A673 (cell line): ENCODE data around the gene GNAI2. TPM values are rescaled to one million over a fixed set of nuclear protein-coding genes. Genes with fewer than 3 reads are reported as not detected.

Source experiments
- BruUV-seq: library from RNA; stranded (reverse); fragments of 400-500 nt; replicated peaks from 2 replicates; lab custom pipeline; 2021; lab: Mats Ljungman, UMichigan
- CTCF ChIA-PET: fragments of 300-600 bp; sonication (Branson Sonifier 250); formaldehyde crosslinking; loops from one replicate; lab custom pipeline; 2022; ENCODE audit warnings: antibody characterized with exemption; lab: Charles Lee
- POLR2A ChIA-PET: fragments of 300-600 bp; sonication (Branson Sonifier 250); formaldehyde crosslinking; loops from one replicate; lab custom pipeline; 2022; ENCODE audit warnings: antibody characterized with exemption; ENCODE audit not compliant: low non-redundant PET; lab: Charles Lee
- DNase-seq: peaks from one replicate; pipeline ENCODE4 v3.0.0-alpha.2; 2015; ENCODE audit warnings: low spot score
- H3K27ac ChIP-seq: fragments of 200-600 bp; sonication (generic); 2 replicates; pipeline ENCODE4 v1.5.1; 2016; ENCODE audit warnings: mixed run types, low read depth, mild to moderate bottlenecking, mixed read lengths, antibody characterized with exemption, low read length; ENCODE audit not compliant: poor library complexity, severe bottlenecking
- H3K27me3 ChIP-seq: fragments of 200-600 bp; sonication (generic); replicated peaks from 2 replicates; pipeline ENCODE4 v1.6.1; 2017; ENCODE audit warnings: mixed run types, low read depth, mild to moderate bottlenecking, mixed read lengths, antibody characterized with exemption, low read length; ENCODE audit not compliant: insufficient read depth, poor library complexity
- H3K36me3 ChIP-seq: fragments of 200-600 bp; sonication (generic); 2 replicates; pipeline ENCODE4 v1.6.1; 2016; ENCODE audit warnings: mixed run types, mild to moderate bottlenecking, mixed read lengths, antibody characterized with exemption, low read length; ENCODE audit not compliant: insufficient read depth, poor library complexity, severe bottlenecking
- H3K4me1 ChIP-seq: fragments of 200-600 bp; sonication (generic); 2 replicates; pipeline ENCODE4 v1.6.1; 2017; ENCODE audit warnings: mixed run types, mild to moderate bottlenecking, mixed read lengths, antibody characterized with exemption, low read length; ENCODE audit not compliant: insufficient read depth, poor library complexity, severe bottlenecking
- H3K4me3 ChIP-seq: fragments of 200-600 bp; sonication (generic); 2 replicates; pipeline ENCODE4 v1.5.1; 2016; ENCODE audit warnings: low read depth, mixed run types, mild to moderate bottlenecking, mixed read lengths, low read length; ENCODE audit not compliant: poor library complexity, severe bottlenecking
- H3K9me3 ChIP-seq: fragments of 200-600 bp; sonication (generic); 2 replicates; pipeline ENCODE4 v1.6.1; 2016; ENCODE audit warnings: mixed run types, low read depth, mild to moderate bottlenecking, mixed read lengths, antibody characterized with exemption, low read length; ENCODE audit not compliant: poor library complexity, severe bottlenecking
- EZH2 ChIP-seq: fragments of 200-600 bp; sonication (generic); IDR thresholded peaks from 2 replicates; pipeline ENCODE4 v1.6.1; 2017; ENCODE audit warnings: borderline replicate concordance, low read depth, mild to moderate bottlenecking, mixed read lengths, antibody characterized with exemption, low read length; ENCODE audit not compliant: poor library complexity, severe bottlenecking
- intact Hi-C: fragments of 100-400 bp; cut with micrococcal nuclease; formaldehyde crosslinking; loops from one replicate; pipeline ENCODE4 v1.10.0; 2022; ENCODE audit not compliant: unreplicated experiment
- total RNA-seq: library from RNA; stranded (reverse); gene quantifications from 2 replicates; pipeline ENCODE4 v1.2.3, GENCODE V29; 2021
- TF ChIP-seq, protein P1 (sequence below): fragments of 300-800, 200-600 bp; sonication (generic); conservative IDR thresholded peaks from 2 replicates; pipeline ENCODE4 v1.5.1; 2017; ENCODE audit warnings: low read depth, mild to moderate bottlenecking, antibody characterized with exemption, low read length, moderate library complexity, mixed read lengths

GNAI2 gene
- total RNA-seq, 1 experiment from 2014 or later, result 115 TPM

DNA sequence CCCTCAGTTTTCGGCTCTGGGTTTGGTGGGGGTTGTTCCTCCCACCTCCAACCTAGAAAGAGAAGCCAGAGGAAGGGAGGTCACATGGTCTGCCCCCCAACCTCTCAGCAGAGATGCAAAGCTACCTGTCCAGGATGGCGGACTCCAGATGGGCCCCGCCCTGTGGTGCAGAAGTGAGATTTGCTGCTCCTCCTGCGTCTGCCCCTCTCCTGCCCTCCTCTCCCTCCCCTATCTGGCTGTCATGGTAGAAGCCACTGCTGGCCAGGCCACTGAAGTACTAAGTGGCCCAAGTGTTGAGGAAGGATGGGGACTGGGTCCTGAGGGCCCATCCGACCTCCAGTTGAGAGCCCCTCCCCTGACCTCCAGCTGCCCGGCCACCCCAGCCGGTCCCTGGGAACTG, 30.8 kb downstream of the GNAI2 start:
- no peaks in the 10 kb centered on the region for H3K9me3 ChIP-seq
- no peaks in the 10 kb centered on the region for H3K27me3 ChIP-seq
- H3K4me3 ChIP-seq, result no peak overlapping the region
- no peak overlapping the region for H3K27ac ChIP-seq
- no peak for TF ChIP-seq EZH2
- TF ChIP-seq, protein P1, sequence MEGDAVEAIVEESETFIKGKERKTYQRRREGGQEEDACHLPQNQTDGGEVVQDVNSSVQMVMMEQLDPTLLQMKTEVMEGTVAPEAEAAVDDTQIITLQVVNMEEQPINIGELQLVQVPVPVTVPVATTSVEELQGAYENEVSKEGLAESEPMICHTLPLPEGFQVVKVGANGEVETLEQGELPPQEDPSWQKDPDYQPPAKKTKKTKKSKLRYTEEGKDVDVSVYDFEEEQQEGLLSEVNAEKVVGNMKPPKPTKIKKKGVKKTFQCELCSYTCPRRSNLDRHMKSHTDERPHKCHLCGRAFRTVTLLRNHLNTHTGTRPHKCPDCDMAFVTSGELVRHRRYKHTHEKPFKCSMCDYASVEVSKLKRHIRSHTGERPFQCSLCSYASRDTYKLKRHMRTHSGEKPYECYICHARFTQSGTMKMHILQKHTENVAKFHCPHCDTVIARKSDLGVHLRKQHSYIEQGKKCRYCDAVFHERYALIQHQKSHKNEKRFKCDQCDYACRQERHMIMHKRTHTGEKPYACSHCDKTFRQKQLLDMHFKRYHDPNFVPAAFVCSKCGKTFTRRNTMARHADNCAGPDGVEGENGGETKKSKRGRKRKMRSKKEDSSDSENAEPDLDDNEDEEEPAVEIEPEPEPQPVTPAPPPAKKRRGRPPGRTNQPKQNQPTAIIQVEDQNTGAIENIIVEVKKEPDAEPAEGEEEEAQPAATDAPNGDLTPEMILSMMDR, result no peak
- POLR2A ChIA-PET, result interaction anchor here (0.6 kb wide), 1 partner anchor 303 kb away, joined by 4 read pairs; no protein-coding TSS in a partner anchor
- no TSS peak for BruUV-seq
- H3K36me3 ChIP-seq, result no peaks in the 10 kb centered on the region
- H3K4me1 ChIP-seq, result peaks cover 20% of the 10 kb centered on the region
- intact Hi-C loops, result loop anchor here (10.0 kb wide), 1 partner anchor 142 kb away; no protein-coding TSS in a partner anchor
- no peak for DNase-seq
- CTCF ChIA-PET, result no interaction called here

DNA sequence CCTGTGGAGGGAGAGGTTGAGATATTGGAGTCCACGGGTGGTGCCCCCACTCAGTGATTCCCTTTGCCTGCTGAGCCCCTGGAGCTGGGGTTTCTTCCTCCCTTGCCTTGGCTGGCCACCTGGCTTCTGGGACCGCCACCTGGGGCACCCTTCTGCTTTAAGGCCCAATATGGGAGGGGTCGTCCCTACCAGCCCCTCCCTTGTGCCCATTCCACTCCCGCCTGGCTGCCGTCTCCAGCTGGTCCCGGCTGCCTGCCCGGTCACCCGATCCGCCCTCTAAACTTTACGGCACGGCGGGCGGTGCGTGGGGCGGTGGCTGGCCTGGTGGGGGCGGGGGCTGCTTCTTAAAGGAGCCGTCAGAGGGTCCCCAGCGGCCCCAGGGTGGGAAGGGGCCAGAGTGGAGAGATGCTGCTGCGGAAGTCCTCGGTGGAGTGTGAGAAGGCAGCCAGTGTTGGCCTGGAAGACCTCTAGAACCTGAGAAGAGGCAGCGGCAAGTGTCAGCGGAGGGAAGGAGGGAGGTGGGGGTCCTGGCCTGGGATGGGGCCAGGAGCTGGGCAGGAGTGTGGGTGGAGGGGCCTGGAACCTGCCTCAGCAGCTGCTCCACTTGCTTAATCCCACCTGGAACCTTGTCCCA, 31.4 kb downstream of the GNAI2 start:
- TF ChIP-seq EZH2, result no peak
- TF ChIP-seq, protein P1, result no peak
- DNase-seq, result no peak
- no peaks in the 10 kb centered on the region for H3K27me3 ChIP-seq
- H3K4me1 ChIP-seq, result peaks cover 20% of the 10 kb centered on the region
- H3K36me3 ChIP-seq, result no peaks in the 10 kb centered on the region
- POLR2A ChIA-PET, result interaction anchor here (0.6 kb wide), 1 partner anchor 304 kb away, joined by 4 read pairs; no protein-coding TSS in a partner anchor
- intact Hi-C loops, result loop anchor here (10.0 kb wide), 1 partner anchor 143 kb away; no protein-coding TSS in a partner anchor
- no TSS peak for BruUV-seq
- H3K4me3 ChIP-seq, result no peak overlapping the region
- no peak overlapping the region for H3K27ac ChIP-seq
- H3K9me3 ChIP-seq, result no peaks in the 10 kb centered on the region
- CTCF ChIA-PET, result no interaction called here

DNA sequence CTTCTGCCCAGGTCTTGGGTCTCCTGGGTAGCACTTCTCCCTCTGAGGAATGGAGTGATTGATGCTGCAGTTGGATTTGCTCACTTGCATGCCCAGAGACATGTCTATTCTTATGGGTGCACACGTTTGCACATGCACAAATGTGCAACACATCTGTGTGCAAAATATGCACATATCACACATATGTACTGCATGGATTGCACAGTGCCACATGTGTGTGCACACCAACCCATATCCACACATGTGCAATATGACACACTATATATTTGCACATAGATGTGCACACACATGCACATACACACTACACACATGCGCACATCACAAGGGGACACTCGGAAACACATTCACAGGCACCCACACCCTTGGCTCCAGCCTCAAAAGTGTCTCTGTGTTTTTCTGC, 32.3 kb downstream of the GNAI2 start:
- Histone ChIP-seq H3K36me3 (no peaks in the 10 kb centered on the region), H3K9me3 (no peaks in the 10 kb centered on the region), H3K4me1 (peaks cover 20% of the 10 kb centered on the region), H3K4me3 (no peak overlapping the region), H3K27ac (no peak overlapping the region), H3K27me3 (peaks cover 2% of the 10 kb centered on the region)
- no peak for TF ChIP-seq EZH2
- TF ChIP-seq, protein P1, result no peak
- ChIA-PET POLR2A (no interaction called here), CTCF (no interaction called here)
- BruUV-seq, result no TSS peak
- no peak for DNase-seq
- intact Hi-C loops, result loop anchor here (10.0 kb wide), 1 partner anchor 143 kb away; no protein-coding TSS in a partner anchor
